GM12801 (cell line): ENCODE results near the gene SLC48A1.

Source experiments
- CTCF ChIP-seq: IDR thresholded peaks from one replicate; pipeline ENCODE4 v1.5.1; 2011; ENCODE audit warnings: control low read depth; ENCODE audit not compliant: insufficient read length; ENCODE audit errors: extremely low read depth

Gene SLC48A1

GRCh38 chr12:47770086-47770726 is 2.8 kb upstream of the SLC48A1 start:
- TF ChIP-seq CTCF, result no peak

- TF ChIP-seq CTCF, result no peak
Measured at GRCh38 chr12:47771304-47771703, 1.7 kb upstream of the SLC48A1 start.

GRCh38 chr12:47772094-47772660 is 861 bp upstream of the SLC48A1 start:
- no peak for TF ChIP-seq CTCF

- no peak for TF ChIP-seq CTCF
Measured at GRCh38 chr12:47772738-47773061, 338 bp upstream of the SLC48A1 start.

- no peak for TF ChIP-seq CTCF
Measured at GRCh38 chr12:47773858-47774580, 981 bp downstream of the SLC48A1 start.

GRCh38 chr12:47774663-47775062 is 1.6 kb downstream of the SLC48A1 start:
- TF ChIP-seq CTCF, result no peak

- no peak for TF ChIP-seq CTCF
Measured at GRCh38 chr12:47775100-47775911, 2.3 kb downstream of the SLC48A1 start.
